Activated CD8-positive, alpha-beta T cell treated with anti-CD3 and anti-CD28 coated beads, Interleukin-2, amount 10 ng/mL, durations not matched to agents 7 days and 5 days (primary cell): ENCODE data around the gene TACC2. TPM values are rescaled to one million over a fixed set of nuclear protein-coding genes. Genes with fewer than 3 reads are reported as not detected.
"Not testable (repeated sequence)": the region's sequence is repeated elsewhere in the genome, so short reads cannot be mapped to it uniquely, and the experiment has no call there.

Source experiments
- ATAC-seq: fragments of 150-1000 bp; cut with Tn5 transposase; one replicate; pipeline ENCODE4 v1.10.0; 2021; ENCODE audit warnings: moderate library complexity
- CTCF ChIA-PET: fragments of 350-600 bp; sonication (Branson Sonifier 250); formaldehyde crosslinking; loops from one replicate; lab custom pipeline; 2021; ENCODE audit warnings: antibody characterized with exemption; lab: Charles Lee
- POLR2A ChIA-PET: fragments of 350-600 bp; sonication (Branson Sonifier 250); formaldehyde crosslinking; loops from one replicate; lab custom pipeline; 2021; ENCODE audit warnings: antibody characterized with exemption; lab: Charles Lee
- DNase-seq: peaks from one replicate; pipeline ENCODE4 v3.0.0-alpha.2; 2020
- H3K27ac Mint-ChIP-seq: one replicate; pipeline ENCODE4 v1.8.0; 2021; ENCODE audit warnings: mild to moderate bottlenecking, mixed read lengths
- H3K27me3 Mint-ChIP-seq: one replicate; pipeline ENCODE4 v1.8.0; 2021; ENCODE audit warnings: low read depth, mixed read lengths
- H3K36me3 Mint-ChIP-seq: one replicate; pipeline ENCODE4 v1.8.0; 2021; ENCODE audit warnings: low read depth, mixed read lengths
- H3K4me1 Mint-ChIP-seq: one replicate; pipeline ENCODE4 v1.8.0; 2021; ENCODE audit warnings: low read depth, mixed read lengths
- H3K4me3 Mint-ChIP-seq: one replicate; pipeline ENCODE4 v1.8.0; 2021; ENCODE audit warnings: mild to moderate bottlenecking, mixed read lengths
- H3K9me3 Mint-ChIP-seq: one replicate; pipeline ENCODE4 v1.8.0; 2022; ENCODE audit warnings: mixed read lengths; ENCODE audit not compliant: insufficient read depth
- total RNA-seq, 2 experiments: library from RNA; stranded (reverse); gene quantifications; one replicate each; pipeline ENCODE4 v1.2.3, GENCODE V29; 2021

The TACC2 gene
- total RNA-seq, 2 experiments from 2014 or later, result not detected

DNA sequence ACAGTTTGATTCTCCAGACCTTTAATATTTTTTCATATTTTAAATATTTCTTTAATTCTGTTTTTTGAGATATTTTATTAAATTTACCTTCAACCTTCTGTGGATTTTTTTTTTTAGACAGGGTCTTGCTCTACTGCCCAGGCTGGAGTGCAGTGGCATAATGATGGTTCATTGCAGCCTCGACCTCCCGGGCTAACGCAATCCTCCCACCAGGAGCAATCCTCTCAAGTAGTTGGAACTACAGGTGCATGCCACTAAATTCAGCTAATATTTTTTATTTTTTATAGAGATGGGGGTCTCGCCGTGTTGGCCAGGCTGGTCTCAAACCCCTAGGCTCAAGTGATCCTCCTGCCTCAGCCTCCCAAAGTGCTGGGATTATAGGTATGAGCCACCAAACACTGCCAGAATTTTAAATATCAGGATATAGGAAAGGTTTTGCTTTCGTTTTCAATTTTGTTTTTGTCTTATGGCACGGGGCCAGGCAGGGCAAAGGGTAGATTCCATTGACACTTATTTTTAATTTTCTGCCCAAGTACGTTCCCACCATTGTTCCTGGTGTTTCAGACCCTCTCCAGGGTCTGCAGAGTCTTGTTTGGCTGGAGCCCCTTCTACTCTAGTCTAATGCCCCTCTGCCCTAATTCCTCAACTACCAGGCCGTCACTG lies 1.2 kb downstream of the TACC2 start:
- H3K4me3 Mint-ChIP-seq, result no peak overlapping the region
- DNase-seq (no peak), ATAC-seq (no peak)
- no peaks in the 10 kb centered on the region for H3K4me1 Mint-ChIP-seq
- peaks cover under 1% of the 10 kb centered on the region for H3K9me3 Mint-ChIP-seq
- POLR2A ChIA-PET, result no interaction called here
- H3K27me3 Mint-ChIP-seq, result peaks cover 14% of the 10 kb centered on the region
- CTCF ChIA-PET, result no interaction called here
- no peak overlapping the region for H3K27ac Mint-ChIP-seq
- no peaks in the 10 kb centered on the region for H3K36me3 Mint-ChIP-seq

DNA sequence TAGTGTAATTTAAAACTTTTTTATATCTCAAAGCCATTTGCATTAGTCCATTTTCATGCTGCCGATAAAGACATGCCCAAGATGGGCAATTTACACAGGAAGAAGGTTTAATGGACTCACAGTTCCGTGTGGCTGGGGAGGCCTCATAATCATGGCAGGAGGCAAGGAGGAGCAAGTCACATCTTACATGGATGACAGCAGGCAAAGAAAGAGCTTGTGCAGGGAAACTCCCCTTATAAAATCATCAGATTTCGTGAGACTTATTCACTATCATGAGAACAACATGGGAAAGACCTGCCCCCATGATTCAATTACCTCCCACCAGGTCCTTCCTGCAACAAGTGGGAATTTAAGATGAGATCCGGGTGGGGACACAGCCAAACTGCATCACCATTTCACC lies 2.8 kb downstream of the TACC2 start:
- H3K4me3 Mint-ChIP-seq, CTCF ChIA-PET, DNase-seq, H3K4me1 Mint-ChIP-seq, H3K9me3 Mint-ChIP-seq, ATAC-seq, H3K27ac Mint-ChIP-seq, POLR2A ChIA-PET, H3K36me3 Mint-ChIP-seq: not testable (repeated sequence)
- peaks cover 14% of the 10 kb centered on the region for H3K27me3 Mint-ChIP-seq

DNA sequence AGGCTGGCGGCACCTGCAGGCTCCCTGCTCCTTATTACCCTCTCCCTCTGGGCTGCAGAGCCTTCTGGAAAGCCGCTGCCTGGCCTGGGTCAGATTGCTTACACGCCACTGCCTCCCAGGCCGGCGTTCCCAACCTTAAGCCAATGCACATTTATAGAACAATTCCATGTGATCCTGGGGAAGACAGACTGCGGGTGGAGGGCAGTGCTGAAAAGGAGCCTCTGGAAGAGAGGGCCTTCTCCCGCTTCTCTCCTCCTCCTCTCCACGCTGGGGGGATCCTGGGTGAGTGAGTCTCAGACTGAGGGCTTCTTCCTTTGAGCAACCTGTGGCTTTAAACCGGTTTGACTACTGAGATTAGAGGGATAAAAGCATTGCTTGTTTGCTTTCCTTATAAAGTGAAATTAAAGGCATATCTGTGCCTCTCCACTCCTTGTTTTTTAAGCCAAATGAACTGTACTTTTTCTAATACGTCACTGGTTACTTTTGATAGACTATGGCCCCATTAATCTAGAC lies 5.5 kb downstream of the TACC2 start:
- no peak for DNase-seq
- Mint-ChIP-seq H3K36me3 (no peaks in the 10 kb centered on the region), H3K4me1 (no peaks in the 10 kb centered on the region), H3K27me3 (peaks cover 12% of the 10 kb centered on the region), H3K9me3 (no peaks in the 10 kb centered on the region), H3K27ac (no peak overlapping the region), H3K4me3 (no peak overlapping the region)
- CTCF ChIA-PET, result no interaction called here
- ATAC-seq, result no peak
- POLR2A ChIA-PET, result no interaction called here

DNA sequence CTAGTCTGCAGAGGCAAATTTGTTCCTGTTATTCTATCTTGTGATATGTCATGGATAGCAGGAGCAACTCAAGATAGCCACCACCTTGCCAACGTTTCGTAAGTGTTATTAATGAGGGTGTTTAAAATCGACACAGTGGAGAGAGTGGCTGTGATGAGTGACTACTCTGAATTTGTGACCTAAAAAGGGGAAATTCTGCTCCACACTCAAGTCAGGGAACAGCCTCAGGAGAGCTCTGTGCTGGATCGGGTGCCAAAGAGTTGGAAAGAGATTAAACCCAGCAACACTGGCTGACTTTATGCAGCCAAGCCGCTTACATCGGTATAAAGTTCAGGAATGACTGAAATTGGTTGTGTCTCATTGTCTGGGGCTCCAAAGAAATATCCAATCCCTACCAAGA lies 9.5 kb downstream of the TACC2 start:
- ChIA-PET CTCF (no interaction called here), POLR2A (no interaction called here)
- Mint-ChIP-seq H3K4me3 (no peak overlapping the region), H3K27ac (no peak overlapping the region), H3K4me1 (no peaks in the 10 kb centered on the region), H3K36me3 (no peaks in the 10 kb centered on the region), H3K27me3 (peaks cover 9% of the 10 kb centered on the region), H3K9me3 (peaks cover 15% of the 10 kb centered on the region)
- DNase-seq, result no peak
- no peak for ATAC-seq

DNA sequence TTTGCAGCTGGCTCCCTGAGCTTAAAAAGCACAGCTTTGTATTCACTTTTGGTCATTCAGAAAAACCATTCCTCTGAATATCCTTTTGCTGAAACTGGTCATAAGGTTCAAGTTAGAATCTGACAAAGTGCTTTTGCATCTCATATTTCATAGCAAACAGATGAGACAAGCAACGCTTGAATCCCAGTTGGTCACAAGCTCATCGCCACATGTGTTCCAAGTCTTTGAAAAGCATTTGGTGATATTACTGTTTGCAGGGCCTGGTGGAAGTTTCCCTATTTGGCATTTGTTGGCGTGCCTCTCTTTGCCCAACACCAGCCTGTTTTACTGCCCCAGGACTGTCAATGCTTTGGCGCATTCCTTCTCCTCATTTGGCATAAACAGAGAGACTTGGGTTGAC lies 10.3 kb downstream of the TACC2 start:
- ATAC-seq (no peak), DNase-seq (no peak)
- H3K36me3 Mint-ChIP-seq, result no peaks in the 10 kb centered on the region
- ChIA-PET CTCF (no interaction called here), POLR2A (no interaction called here)
- no peak overlapping the region for H3K4me3 Mint-ChIP-seq
- H3K9me3 Mint-ChIP-seq, result peaks cover 16% of the 10 kb centered on the region
- no peaks in the 10 kb centered on the region for H3K4me1 Mint-ChIP-seq
- H3K27me3 Mint-ChIP-seq, result peaks cover 4% of the 10 kb centered on the region
- no peak overlapping the region for H3K27ac Mint-ChIP-seq

DNA sequence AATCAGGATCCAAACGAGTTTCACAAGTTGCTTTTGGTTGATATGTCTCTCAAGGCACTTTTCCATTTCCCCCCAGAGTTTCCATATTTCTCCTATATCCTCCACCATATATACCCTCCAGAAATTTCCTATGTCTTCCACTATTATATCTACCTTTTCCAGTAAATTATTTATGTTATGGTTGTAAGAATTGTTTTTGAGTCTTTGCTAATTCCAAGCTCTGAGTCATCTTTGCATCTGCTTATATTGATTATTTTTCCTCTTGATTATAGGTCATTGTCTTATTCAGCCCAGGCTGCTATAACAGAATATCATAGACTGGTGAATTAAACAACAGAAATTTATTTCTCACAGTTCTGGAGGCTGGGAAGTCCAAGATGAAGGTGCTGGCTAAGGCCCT lies 12.7 kb downstream of the TACC2 start:
- H3K27ac Mint-ChIP-seq, result no peak overlapping the region
- H3K36me3 Mint-ChIP-seq, result no peaks in the 10 kb centered on the region
- no peak overlapping the region for H3K4me3 Mint-ChIP-seq
- ChIA-PET POLR2A (no interaction called here), CTCF (no interaction called here)
- peaks cover 18% of the 10 kb centered on the region for H3K9me3 Mint-ChIP-seq
- H3K4me1 Mint-ChIP-seq, result no peaks in the 10 kb centered on the region
- no peaks in the 10 kb centered on the region for H3K27me3 Mint-ChIP-seq
- ATAC-seq, result no peak
- no peak for DNase-seq

DNA sequence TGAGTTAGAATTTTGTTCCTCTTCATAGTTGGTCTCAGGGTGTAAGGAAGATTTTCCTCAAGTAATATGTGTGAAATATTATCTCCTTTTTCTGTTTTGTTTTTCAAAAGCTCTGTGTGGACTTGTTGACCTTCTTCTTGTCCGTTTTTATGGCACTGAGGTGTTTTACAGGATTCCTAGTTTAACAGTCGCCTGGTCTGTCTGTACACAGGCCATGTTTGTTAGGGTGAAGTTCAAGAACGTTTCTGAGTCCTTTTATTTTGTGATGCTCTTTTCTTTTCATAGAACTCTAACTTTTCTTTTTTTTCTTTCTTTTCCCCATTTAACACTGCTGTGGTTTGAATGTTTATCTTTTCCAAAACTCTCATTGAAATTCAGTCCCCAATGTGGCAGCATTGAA lies 18.5 kb downstream of the TACC2 start:
- Mint-ChIP-seq H3K4me3 (no peak overlapping the region), H3K36me3 (no peaks in the 10 kb centered on the region), H3K4me1 (no peaks in the 10 kb centered on the region), H3K27ac (no peak overlapping the region), H3K9me3 (peaks cover 9% of the 10 kb centered on the region), H3K27me3 (peaks cover 3% of the 10 kb centered on the region)
- CTCF ChIA-PET, result no interaction called here
- no peak for ATAC-seq
- DNase-seq, result no peak
- POLR2A ChIA-PET, result no interaction called here

DNA sequence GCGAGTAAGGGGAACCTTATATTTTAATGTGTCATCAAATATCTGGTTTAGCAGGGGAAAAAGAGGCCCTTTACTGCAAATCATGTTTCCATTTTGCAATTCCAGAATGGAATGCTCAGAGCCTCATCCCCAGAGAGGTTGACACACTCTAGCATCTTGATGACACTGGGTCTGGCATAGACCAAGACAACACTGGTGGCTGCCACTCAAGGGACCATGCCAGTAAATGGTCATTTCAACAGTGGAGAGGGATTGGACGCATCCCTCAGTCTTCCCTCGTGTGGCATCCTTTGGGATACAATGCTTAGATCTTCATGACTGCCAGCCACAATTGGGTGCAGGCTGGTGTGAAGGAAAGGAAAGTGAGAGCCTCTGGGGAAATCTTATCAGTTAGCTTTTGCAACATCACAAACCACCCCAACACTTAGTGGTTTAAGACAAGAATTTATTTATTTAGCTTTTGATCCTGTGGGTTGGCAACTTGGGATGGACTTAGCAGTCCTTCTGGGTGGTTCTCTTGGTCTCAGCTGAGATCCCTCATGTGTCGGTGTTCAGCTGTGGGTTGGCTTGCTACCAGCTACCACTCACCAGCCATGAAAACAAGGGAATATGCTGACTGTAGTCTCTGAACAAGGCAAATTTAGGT lies 21.6 kb downstream of the TACC2 start:
- Mint-ChIP-seq H3K36me3 (no peaks in the 10 kb centered on the region), H3K27me3 (peaks cover 3% of the 10 kb centered on the region), H3K4me1 (no peaks in the 10 kb centered on the region), H3K9me3 (no peaks in the 10 kb centered on the region), H3K27ac (no peak overlapping the region), H3K4me3 (no peak overlapping the region)
- POLR2A ChIA-PET, result no interaction called here
- DNase-seq (no peak), ATAC-seq (no peak)
- CTCF ChIA-PET, result no interaction called here

DNA sequence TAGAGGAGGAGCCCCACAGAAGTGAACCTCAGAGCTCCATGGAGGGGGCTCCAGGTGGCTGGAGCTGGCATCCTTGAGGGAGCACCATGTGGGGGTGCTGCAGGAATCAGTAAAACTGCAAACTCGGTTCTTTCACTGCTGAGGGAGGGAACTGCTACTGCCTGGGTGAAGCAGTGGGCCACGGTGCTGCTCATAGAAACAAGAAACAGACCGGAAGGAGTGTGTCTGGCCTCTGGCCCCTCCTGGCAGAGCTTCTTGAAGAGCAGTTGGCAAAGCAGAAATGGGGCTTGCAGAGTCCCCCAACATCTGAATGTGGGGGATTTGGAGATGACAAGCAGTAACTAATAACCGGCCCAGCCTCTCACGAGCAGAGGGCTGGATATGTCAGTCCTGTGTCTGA lies 23.8 kb downstream of the TACC2 start:
- Mint-ChIP-seq H3K27me3 (peaks cover 7% of the 10 kb centered on the region), H3K4me1 (no peaks in the 10 kb centered on the region), H3K36me3 (no peaks in the 10 kb centered on the region), H3K4me3 (no peak overlapping the region), H3K27ac (no peak overlapping the region), H3K9me3 (no peaks in the 10 kb centered on the region)
- DNase-seq, result no peak
- no peak for ATAC-seq
- ChIA-PET POLR2A (no interaction called here), CTCF (no interaction called here)

DNA sequence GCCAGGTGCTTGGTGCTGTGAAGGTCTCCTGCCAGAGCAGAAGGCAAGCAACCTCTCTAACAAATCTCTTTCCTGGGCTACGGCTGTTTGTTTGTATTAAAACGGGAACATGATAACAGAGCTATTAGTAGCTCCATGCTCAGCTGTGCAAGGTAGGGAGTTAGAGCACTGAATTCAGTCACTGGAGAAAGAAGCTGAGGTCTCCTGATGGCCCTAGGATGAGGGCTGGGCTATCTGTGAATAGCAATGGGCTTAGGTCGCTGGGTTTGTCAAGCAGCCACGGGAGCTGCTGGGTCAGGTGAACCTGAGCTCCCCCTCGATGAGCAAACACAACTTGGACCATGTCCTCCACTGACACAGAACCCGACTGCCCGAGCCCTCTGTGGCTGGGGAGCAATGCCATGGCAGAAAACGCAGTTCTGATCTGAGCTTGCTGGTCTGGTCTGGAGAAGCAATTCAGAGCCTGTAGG lies 24.4 kb downstream of the TACC2 start:
- ChIA-PET POLR2A (interaction anchor here (0.7 kb wide), 1 partner anchor 245 kb away, joined by 3 read pairs; no protein-coding TSS in a partner anchor), CTCF (no interaction called here)
- Mint-ChIP-seq H3K4me1 (no peaks in the 10 kb centered on the region), H3K36me3 (no peaks in the 10 kb centered on the region), H3K9me3 (no peaks in the 10 kb centered on the region), H3K4me3 (no peak overlapping the region), H3K27me3 (peaks cover 7% of the 10 kb centered on the region), H3K27ac (no peak overlapping the region)
- ATAC-seq (no peak), DNase-seq (no peak)

DNA sequence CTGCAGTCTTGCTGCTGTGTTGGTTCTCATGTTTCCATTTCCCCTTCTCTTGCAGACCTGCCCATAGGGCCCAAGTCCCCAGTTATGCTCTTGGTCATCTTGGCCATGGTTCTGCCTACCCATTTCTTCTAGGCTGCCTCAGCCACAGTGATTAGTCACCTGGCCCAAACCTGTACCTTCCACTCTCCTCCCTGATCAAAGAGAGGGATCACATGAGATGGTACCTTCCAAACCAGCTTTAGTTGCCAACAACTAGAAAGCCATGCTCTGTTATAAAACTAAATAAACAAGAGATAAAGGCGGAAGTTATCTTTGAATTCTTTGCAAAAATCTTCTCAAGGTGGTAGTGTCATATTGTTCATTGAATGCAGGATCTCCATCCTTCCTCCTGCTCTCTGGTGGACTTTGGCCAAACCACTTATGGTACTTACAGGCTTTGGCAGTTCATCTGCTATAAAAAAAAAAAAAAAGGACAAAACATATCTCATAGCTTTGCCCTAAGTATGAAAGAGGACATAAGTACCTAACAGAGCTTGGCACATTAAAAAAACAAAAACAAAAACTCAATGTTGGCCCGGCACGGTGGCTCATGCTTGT lies 25.8 kb downstream of the TACC2 start:
- H3K27ac Mint-ChIP-seq, result no peak overlapping the region
- H3K4me3 Mint-ChIP-seq, result no peak overlapping the region
- DNase-seq, result no peak
- H3K9me3 Mint-ChIP-seq, result no peaks in the 10 kb centered on the region
- no peak for ATAC-seq
- ChIA-PET POLR2A (no interaction called here), CTCF (no interaction called here)
- H3K27me3 Mint-ChIP-seq, result peaks cover 9% of the 10 kb centered on the region
- H3K4me1 Mint-ChIP-seq, result no peaks in the 10 kb centered on the region
- no peaks in the 10 kb centered on the region for H3K36me3 Mint-ChIP-seq

DNA sequence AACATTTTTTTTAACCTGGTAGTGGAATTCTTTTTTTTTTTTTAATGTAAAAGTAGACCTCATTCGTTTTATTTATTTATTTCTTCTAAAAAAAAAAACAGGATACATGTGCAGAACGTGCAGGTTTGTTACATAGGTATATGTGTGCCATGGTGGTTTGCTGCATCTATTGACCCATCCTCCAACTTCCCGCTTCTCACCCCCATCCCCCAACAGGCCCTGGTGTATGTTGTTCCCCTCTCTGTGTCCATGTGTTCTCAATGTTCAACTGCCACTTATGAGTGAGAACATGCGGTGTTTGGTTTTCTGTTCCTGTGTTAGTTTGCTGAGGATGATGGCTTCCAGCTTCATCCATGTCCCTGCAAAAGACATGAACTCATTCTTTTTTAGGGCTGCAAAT lies 29.0 kb downstream of the TACC2 start:
- DNase-seq, H3K4me3 Mint-ChIP-seq, H3K36me3 Mint-ChIP-seq, H3K9me3 Mint-ChIP-seq, ATAC-seq, POLR2A ChIA-PET, H3K4me1 Mint-ChIP-seq, CTCF ChIA-PET, H3K27ac Mint-ChIP-seq: not testable (repeated sequence)
- peaks cover 12% of the 10 kb centered on the region for H3K27me3 Mint-ChIP-seq
